K562 (cell line): ENCODE results near the gene CLP1.

Experiments
- CTCF ChIP-seq, 3 experiments: IDR thresholded peaks in 2 of 3; conservative IDR thresholded peaks in 1 of 3; 2 replicates each; pipeline ENCODE4 v1.5.1; 2011 to 2012; ENCODE audit warnings: low read length in 3 of 3, mild to moderate bottlenecking in 3 of 3, control low read depth in 2 of 3, improper control_type of control experiment in 1 of 3, inconsistent platforms in 1 of 3, low read depth in 1 of 3, mixed read lengths in 1 of 3, moderate library complexity in 1 of 3; ENCODE audit not compliant: insufficient read depth in 2 of 3
- HINFP ChIP-seq: fragments of 450-650 bp; conservative IDR thresholded peaks from 2 replicates; pipeline ENCODE4 v1.6.1; 2016; ENCODE audit warnings: missing genetic modification characterization, low read depth, mild to moderate bottlenecking, control low read depth, missing compliant biosample characterization
- MLLT1 ChIP-seq, 2 experiments: fragments of 450-650 bp; IDR thresholded peaks; 2 replicates each; pipeline ENCODE4 v1.6.1; 2016
- MTA1 ChIP-seq: fragments of 450-650 bp; IDR thresholded peaks from 2 replicates; pipeline ENCODE4 v1.6.1; 2017; ENCODE audit warnings: borderline replicate concordance
- NFIC ChIP-seq: fragments of 450-650 bp; IDR thresholded peaks from 2 replicates; pipeline ENCODE4 v1.6.1; 2017; ENCODE audit warnings: mild to moderate bottlenecking, inconsistent platforms
- POLR2AphosphoS5 ChIP-seq: IDR thresholded peaks from 2 replicates; pipeline ENCODE4 v1.6.1; 2011; ENCODE audit warnings: mild to moderate bottlenecking, low read depth, low read length, moderate library complexity; ENCODE audit not compliant: control insufficient read depth, insufficient read depth
- RBM39 ChIP-seq: fragments of 200-400 bp; formaldehyde crosslinking; optimal IDR thresholded peaks from 2 replicates; pipeline ENCODE3; 2018; ENCODE audit warnings: low read depth, low read length
- RCOR1 ChIP-seq, 2 experiments: IDR thresholded peaks; 2 replicates each; pipeline ENCODE4 v1.6.1; 2012; ENCODE audit warnings: low read depth in 2 of 2, low read length in 2 of 2, borderline replicate concordance in 1 of 2, improper control_type of control experiment in 1 of 2
- SMARCB1 ChIP-seq: IDR thresholded peaks from 2 replicates; pipeline ENCODE4 v1.6.1; 2011; ENCODE audit warnings: improper control_type of control experiment, low read depth; ENCODE audit not compliant: insufficient read length
- UBTF ChIP-seq, 2 experiments: IDR thresholded peaks; 2 replicates each; pipeline ENCODE4 v1.6.1; 2012; ENCODE audit warnings: improper control_type of control experiment in 2 of 2, low read depth in 2 of 2, low read length in 2 of 2, borderline replicate concordance in 1 of 2
- WHSC1 ChIP-seq: IDR thresholded peaks from one replicate; pipeline ENCODE4 v1.6.1; 2012; ENCODE audit warnings: low read length, control low read depth, inconsistent platforms
- XRCC5 ChIP-seq: fragments of 200-400 bp; formaldehyde crosslinking; IDR thresholded peaks from 2 replicates; pipeline ENCODE4 v1.6.1; 2017; ENCODE audit warnings: low read depth, mild to moderate bottlenecking, low read length

- TF ChIP-seq POLR2AphosphoS5 (no peak), HINFP (tag) (no peak), MLLT1 (IDR thresholded peaks at IDR 0.05) (no peak), MTA1 (no peak), CTCF (IDR thresholded peaks at IDR 0.05 in 2 of 3, conservative IDR thresholded peaks at IDR 0.05 in 1 of 3; ENCODE audit: insufficient read depth in 2 of 3, low read depth in 1 of 3, low read length in 3 of 3) (no peak), XRCC5 (no peak), RBM39 (no peak), NFIC (no peak), SMARCB1 (no peak), WHSC1 (no peak), UBTF (IDR thresholded peaks at IDR 0.05; ENCODE audit: borderline replicate concordance in 1 of 2, low read depth in 2 of 2, low read length in 2 of 2) (no peak), RCOR1 (IDR thresholded peaks at IDR 0.05; ENCODE audit: borderline replicate concordance in 1 of 2, low read depth in 2 of 2, low read length in 2 of 2) (no peak)
These were observed 4.4 kb upstream of the CLP1 start for GRCh38 chr11:57653163-57653562.
